HG03520 (cell line): ENCODE data around the gene EXOSC2.

Source experiments
- ATAC-seq: cut with Tn5 transposase; IDR thresholded peaks from one replicate; pipeline ENCODE4 v1.9.1; 2021; ENCODE audit warnings: mild to moderate bottlenecking, moderate library complexity; ENCODE audit not compliant: unreplicated experiment

EXOSC2 gene

GRCh38 chr9:130693426-130694191 is at the start of gene EXOSC2:
Gene EXOSC2 (plus strand): TSS chr9:130693780. CDS start chr9:130693792, 12 bp downstream.
- ATAC-seq: peak; percentile 89

- ATAC-seq: no peak
Observed at GRCh38 chr9:130651221-130651620, 42.4 kb upstream of the EXOSC2 start.

GRCh38 chr9:130651752-130652151 is 41.8 kb upstream of the EXOSC2 start:
- ATAC-seq: no peak

GRCh38 chr9:130654879-130655278 is 38.7 kb upstream of the EXOSC2 start:
- no peak for ATAC-seq

- no peak for ATAC-seq
Observed at GRCh38 chr9:130658893-130659698, 34.5 kb upstream of the EXOSC2 start.

- ATAC-seq: no peak
Observed at GRCh38 chr9:130659699-130660248, 33.8 kb upstream of the EXOSC2 start.

- no peak for ATAC-seq
Observed at GRCh38 chr9:130660326-130660682, 33.3 kb upstream of the EXOSC2 start.

- no peak for ATAC-seq
Observed at GRCh38 chr9:130660683-130661450, 32.7 kb upstream of the EXOSC2 start.

GRCh38 chr9:130661451-130662098 is 32.0 kb upstream of the EXOSC2 start:
- ATAC-seq: no peak

- ATAC-seq: no peak
Observed at GRCh38 chr9:130662099-130662969, 31.2 kb upstream of the EXOSC2 start.

- no peak for ATAC-seq
Observed at GRCh38 chr9:130662970-130663257, 30.7 kb upstream of the EXOSC2 start.

- no peak for ATAC-seq
Observed at GRCh38 chr9:130663258-130663976, 30.2 kb upstream of the EXOSC2 start.

GRCh38 chr9:130663977-130664250 is 29.7 kb upstream of the EXOSC2 start:
- no peak for ATAC-seq

- no peak for ATAC-seq
Observed at GRCh38 chr9:130664251-130665028, 29.1 kb upstream of the EXOSC2 start, which contains the start of gene PRDM12. Gene PRDM12 (plus strand): TSS chr9:130664594. CDS start chr9:130664654, 60 bp downstream.

GRCh38 chr9:130665029-130665430 is 28.6 kb upstream of the EXOSC2 start:
- no peak for ATAC-seq

- ATAC-seq: no peak
Observed at GRCh38 chr9:130665431-130666392, 27.9 kb upstream of the EXOSC2 start.

- no peak for ATAC-seq
Observed at GRCh38 chr9:130666393-130667119, 27.0 kb upstream of the EXOSC2 start.
